Activated CD4-positive, alpha-beta T cell treated with anti-CD3 and anti-CD28 coated beads, Interleukin-2, amount 10 ng/mL, durations not matched to agents 24 days and 14 days (primary cell): ENCODE measurements around the gene LYG2. TPM values are rescaled to one million over a fixed set of nuclear protein-coding genes. Genes with fewer than 3 reads are reported as not detected.

Source experiments
- total RNA-seq: library from RNA; stranded (reverse); gene quantifications from 2 replicates; pipeline ENCODE4 v1.2.3, GENCODE V29; 2022

Gene LYG2
- total RNA-seq, 1 donor from 2014 or later, result not detected

Other genes with a start within 250 kb of the LYG2 start
- 0.26 and 0.40 TPM in 2 replicates for gene C2orf15, start 114.0 kb downstream of the LYG2 start, total RNA-seq
- gene TSGA10, start 100.7 kb downstream of the LYG2 start, total RNA-seq, result 3.2 and 3.7 TPM in 2 replicates
- 3.3 and 3.9 TPM in 2 replicates for gene LIPT1, start 100.7 kb downstream of the LYG2 start, total RNA-seq
- 49.9 and 52.8 TPM in 2 replicates for gene MITD1, start 74.6 kb downstream of the LYG2 start, total RNA-seq
- 29.0 and 31.2 TPM in 2 replicates for gene MRPL30, start 74.5 kb downstream of the LYG2 start, total RNA-seq
- 2.1 TPM in 2 replicates for gene LYG1, start 45.5 kb upstream of the LYG2 start, total RNA-seq
- 42.1 TPM in 2 replicates for gene TXNDC9, start 80.7 kb upstream of the LYG2 start, total RNA-seq
- 86.5 and 88.5 TPM in 2 replicates for gene EIF5B, start 81.7 kb upstream of the LYG2 start, total RNA-seq
- gene REV1, start 234.4 kb upstream of the LYG2 start, total RNA-seq, result 47.8 and 48.9 TPM in 2 replicates